Heart left ventricle (tissue), 16 donors: ENCODE measurements around the gene NPHP4. TPM values are rescaled to one million over a fixed set of nuclear protein-coding genes. Genes with fewer than 3 reads are reported as not detected.

Source experiments
- ATAC-seq, 4 donors: fragments of 200-7000 bp; cut with Tn5 transposase; one replicate each; pipeline ENCODE4 v1.9.1; 2020 to 2022; ENCODE audit warnings: moderate library complexity in 4 of 4, mild to moderate bottlenecking in 3 of 4, moderate number of reproducible peaks in 1 of 4
- DNase-seq, 5 donors: peaks; one replicate each; pipeline ENCODE4 v3.0.0-alpha.2; 2020
- H3K27ac ChIP-seq, 12 donors: fragments of 200-600 bp; sonication (generic) in 4 of 12; one replicate each; pipeline versions ENCODE4 v1.5.0 to v1.8.0; 2016 to 2022; ENCODE audit warnings: mild to moderate bottlenecking in 2 of 12
- H3K27me3 ChIP-seq, 9 donors: fragments of 200-600 bp; sonication (generic) in 2 of 9; one replicate each; pipeline versions ENCODE4 v1.5.1 to v1.8.0; 2016 to 2022; ENCODE audit warnings: mild to moderate bottlenecking in 3 of 9
- H3K36me3 ChIP-seq, 9 donors: fragments of 200-600 bp; sonication (generic) in 2 of 9; one replicate each; pipeline versions ENCODE4 v1.5.0 to v1.8.0; 2018 to 2022; ENCODE audit warnings: mild to moderate bottlenecking in 2 of 9
- H3K4me1 ChIP-seq, 12 donors: fragments of 200-600 bp; sonication (generic) in 4 of 12; one replicate each; pipeline versions ENCODE4 v1.5.0 to v1.8.0; 2016 to 2022; ENCODE audit warnings: mild to moderate bottlenecking in 3 of 12
- H3K4me3 ChIP-seq, 12 donors: fragments of 200-600 bp; sonication (generic) in 4 of 12; one replicate each; pipeline versions ENCODE4 v1.5.0 to v1.8.0; 2017 to 2022; ENCODE audit warnings: mild to moderate bottlenecking in 9 of 12, moderate library complexity in 4 of 12
- H3K9me3 ChIP-seq, 12 donors: fragments of 200-600 bp; sonication (generic) in 4 of 12; one replicate each; pipeline versions ENCODE4 v1.5.0 to v1.8.0; 2016 to 2022; ENCODE audit warnings: mild to moderate bottlenecking in 1 of 12
- CTCF ChIP-seq, 12 donors: fragments of 200-600 bp; sonication (generic) in 4 of 12; IDR thresholded peaks; one replicate each; pipeline versions ENCODE4 v1.5.0 to v1.8.0; 2018 to 2022; ENCODE audit warnings: antibody characterized with exemption in 12 of 12, mild to moderate bottlenecking in 5 of 12
- POLR2A ChIP-seq, 2 donors: fragments of 450-650 bp; IDR thresholded peaks; one replicate each; pipeline ENCODE4 v1.6.1; 2017; ENCODE audit warnings: antibody characterized with exemption in 2 of 2, mild to moderate bottlenecking in 2 of 2, moderate library complexity in 2 of 2
- whole genome bisulfite sequencing, 4 donors: extraction: QIAGEN DNeasy Blood & Tissue Kit in 2 of 4; methylation state at CpG; one replicate each; pipeline versions ENCODE4 v1.1.5 to v1.1.7; 2013 to 2018; 5-methylcytosine and 5-hydroxymethylcytosine counted together
- intact Hi-C, 10 donors: fragments of 100-400 bp; cut with DNase I; formaldehyde crosslinking; loops; one replicate each; pipeline versions ENCODE4 v1.11.1 to v1.14.2; 2022
- polyA plus RNA-seq, 2 donors: library from polyadenylated mRNA; stranded (reverse); fragments of 200-250 nt; gene quantifications; one replicate each; pipeline ENCODE4 v1.2.3, GENCODE V29; 2013
- total RNA-seq, 9 donors: library from RNA; depleted of rRNA in 2 of 9; stranded (reverse); fragments of >200 nt in 2 of 9; fragmentation: NEBNext Ultra II Directional in 3 of 9; extraction: Animal tissue kit (Norgen Biotek cat#: 25700) in 3 of 9; gene quantifications; one replicate each; pipeline versions ENCODE4 v1.1.0 to v1.2.4, GENCODE V29; 2016 to 2023
- donor health status: ischemic (EF 13 %, LVEDD 7.1; RV severe dilation, severe dysfunction).
- donor health status: healthy with polysubstance abuse.
- donor health status: DM: no; HTN: yes; CAD: no.
- donor health status: DM: no; HTN: no; CAD: no.
- donor health status: ischemic (EF 25% LVEDD 6.9; RV normal size, moderate dysfunction).
- donor health status: ischemic (EF 25% LVEDD 5.7; RV mildly dilated, moderate dysfunction).
- donor health status: healthy.
- donor health status: DM: yes; HTN: yes; CAD: no.
- donor health status: ischemic (EF 35%, LVEDD 5.7; RV mildly dilated, moderate dysfunction).
- donor health status: nonischemic (EF 11% LVEDD 7.7; RV severe dilation, severe dysfunction).
- donor health status: DM: yes; HTN: yes; CAD: no.
- donor health status: PGD.
- donor health status: ischemic (EF 29% LVEDD 5.4; RV normal size, mild dysfunction).
- donor health status: nonischemic (EF 23%, LVEDD 6.1; RV moderate dilation, normal function).

The NPHP4 gene
- total and polyA plus RNA-seq, 11 donors = 2.1 to 6.3 (median 3.1) TPM

GRCh38 chr1:5939271-5940170, 52.7 kb downstream of the NPHP4 start:
- 90 to 94% (median 93%) methylated on average over 13 of the region's 13 CpGs for WGBS, 4 donors
- no peak overlapping the region for H3K27ac ChIP-seq
- ATAC-seq (no peak), DNase-seq (no peak)
- H3K36me3 ChIP-seq = peaks cover 0 to 11% (median 0%) of the 10 kb centered on the region in 9 donors
- H3K4me3 ChIP-seq = no peak overlapping the region
- intact Hi-C loops = no loop called here
- no peaks in the 10 kb centered on the region for H3K27me3 ChIP-seq
- peaks cover 0 to 11% (median 0%) of the 10 kb centered on the region in 12 donors for H3K4me1 ChIP-seq
- TF ChIP-seq CTCF (IDR thresholded peaks at IDR 0.05) (no peak), POLR2A (IDR thresholded peaks at IDR 0.05) (no peak)
- no peaks in the 10 kb centered on the region for H3K9me3 ChIP-seq

- Histone ChIP-seq H3K9me3 (no peaks in the 10 kb centered on the region), H3K27me3 (no peaks in the 10 kb centered on the region), H3K27ac (no peak overlapping the region), H3K4me3 (no peak overlapping the region), H3K36me3 (peaks cover 0 to 12% (median under 1%) of the 10 kb centered on the region in 9 donors), H3K4me1 (peaks cover 0 to 6% (median 0%) of the 10 kb centered on the region in 12 donors)
- intact Hi-C loops = no loop called here
- no peak for DNase-seq
- ATAC-seq = no peak
- TF ChIP-seq POLR2A (IDR thresholded peaks at IDR 0.05) (no peak), CTCF (IDR thresholded peaks at IDR 0.05) (no peak)
- WGBS, 4 donors = 89 to 94% (median 94%) methylated on average over 16 to 17 of the region's 17 CpGs
These were observed 54.1 kb downstream of the NPHP4 start for GRCh38 chr1:5938101-5938646.

GRCh38 chr1:5937373-5937857, 54.8 kb downstream of the NPHP4 start:
- intact Hi-C loops = no loop called here
- Histone ChIP-seq H3K27me3 (no peaks in the 10 kb centered on the region), H3K4me1 (no peaks in the 10 kb centered on the region), H3K9me3 (no peaks in the 10 kb centered on the region), H3K36me3 (peaks cover 0 to 20% (median 8%) of the 10 kb centered on the region in 9 donors), H3K27ac (no peak overlapping the region), H3K4me3 (no peak overlapping the region)
- ATAC-seq (no peak), DNase-seq (no peak)
- 89 to 94% (median 92%) methylated on average over 9 of the region's 9 CpGs for WGBS, 4 donors
- TF ChIP-seq POLR2A (IDR thresholded peaks at IDR 0.05) = no peak
- no peak for TF ChIP-seq CTCF (IDR thresholded peaks at IDR 0.05)
